ENCODE measurements around the gene KSR2.
A peak's percentile ranks its signal among the peaks of the same experiment; 100 is the strongest.

KSR2 gene

GRCh38 chr12:117564881-117565280 is 403.9 kb downstream of the KSR2 start:
- no peaks in the 10 kb centered on the region for H3K9me3 ChIP-seq (ENCODE audit: insufficient read depth, low read length)

GRCh38 chr12:117563706-117564105 is 405.1 kb downstream of the KSR2 start:
- no peaks in the 10 kb centered on the region for H3K79me2 ChIP-seq (ENCODE audit: low read length)
- H3K27ac ChIP-seq (ENCODE audit: low read length), result no peak overlapping the region
- no peak for TF ChIP-seq CTCF (IDR thresholded peaks at IDR 0.05; ENCODE audit: low read depth, low read length)
- TF ChIP-seq EZH2phosphoT487 (IDR thresholded peaks at IDR 0.05; ENCODE audit: low read depth), result no peak
- peaks cover 26% of the 10 kb centered on the region for H3K4me1 ChIP-seq (ENCODE audit: low read length)
- H3K4me2 ChIP-seq (ENCODE audit: low read length), result peak overlapping the region; percentile 26
- peaks cover 57% of the 10 kb centered on the region for H3K27me3 ChIP-seq (ENCODE audit: low read depth, low read length)
- H3K9me3 ChIP-seq (ENCODE audit: insufficient read depth, low read length), result no peaks in the 10 kb centered on the region
- H3K4me3 ChIP-seq (ENCODE audit: low read length), result no peak overlapping the region
- no peaks in the 10 kb centered on the region for H3K36me3 ChIP-seq (replicated peaks; ENCODE audit: low read depth, low read length)
- no peaks in the 10 kb centered on the region for H4K20me1 ChIP-seq (ENCODE audit: insufficient read depth, low read length)
- H3K9ac ChIP-seq (ENCODE audit: low read length), result no peak overlapping the region
- H2AFZ ChIP-seq (ENCODE audit: low read depth, low read length), result no peak overlapping the region

More at GRCh38 chr12:117564881-117565280, 403.9 kb downstream of the KSR2 start:
- H2AFZ ChIP-seq (ENCODE audit: low read depth, low read length), result no peak overlapping the region
- H3K36me3 ChIP-seq (replicated peaks; ENCODE audit: low read depth, low read length), result no peaks in the 10 kb centered on the region
- H3K4me2 ChIP-seq (ENCODE audit: low read length), result no peak overlapping the region
- H3K27ac ChIP-seq (ENCODE audit: low read length), result no peak overlapping the region
- H4K20me1 ChIP-seq (ENCODE audit: insufficient read depth, low read length), result no peaks in the 10 kb centered on the region
- H3K27me3 ChIP-seq (ENCODE audit: low read depth, low read length), result peaks cover 61% of the 10 kb centered on the region
- no peak overlapping the region for H3K4me3 ChIP-seq (ENCODE audit: low read length)
- no peak for TF ChIP-seq EZH2phosphoT487 (IDR thresholded peaks at IDR 0.05; ENCODE audit: low read depth)
- TF ChIP-seq CTCF (IDR thresholded peaks at IDR 0.05; ENCODE audit: low read depth, low read length), result no peak
- no peak overlapping the region for H3K9ac ChIP-seq (ENCODE audit: low read length)
- H3K4me1 ChIP-seq (ENCODE audit: low read length), result peaks cover 26% of the 10 kb centered on the region
- H3K79me2 ChIP-seq (ENCODE audit: low read length), result no peaks in the 10 kb centered on the region

- H3K27ac ChIP-seq (ENCODE audit: low read length), result no peak overlapping the region
- peaks cover 24% of the 10 kb centered on the region for H3K4me1 ChIP-seq (ENCODE audit: low read length)
- no peak for TF ChIP-seq CTCF (IDR thresholded peaks at IDR 0.05; ENCODE audit: low read depth, low read length)
- no peak for TF ChIP-seq EZH2phosphoT487 (IDR thresholded peaks at IDR 0.05; ENCODE audit: low read depth)
- H4K20me1 ChIP-seq (ENCODE audit: insufficient read depth, low read length), result no peaks in the 10 kb centered on the region
- no peak overlapping the region for H3K4me3 ChIP-seq (ENCODE audit: low read length)
- no peaks in the 10 kb centered on the region for H3K9me3 ChIP-seq (ENCODE audit: insufficient read depth, low read length)
- no peak overlapping the region for H3K9ac ChIP-seq (ENCODE audit: low read length)
- no peak overlapping the region for H2AFZ ChIP-seq (ENCODE audit: low read depth, low read length)
- H3K27me3 ChIP-seq (ENCODE audit: low read depth, low read length), result peaks cover 51% of the 10 kb centered on the region
- H3K36me3 ChIP-seq (replicated peaks; ENCODE audit: low read depth, low read length), result no peaks in the 10 kb centered on the region
- H3K79me2 ChIP-seq (ENCODE audit: low read length), result no peaks in the 10 kb centered on the region
- H3K4me2 ChIP-seq (ENCODE audit: low read length), result no peak overlapping the region
Measured at GRCh38 chr12:117563007-117563406, 405.8 kb downstream of the KSR2 start.

- Histone ChIP-seq H2AFZ (ENCODE audit: low read depth, low read length) (no peak overlapping the region), H4K20me1 (ENCODE audit: insufficient read depth, low read length) (no peaks in the 10 kb centered on the region), H3K9ac (ENCODE audit: low read length) (no peak overlapping the region), H3K27me3 (ENCODE audit: low read depth, low read length) (peaks cover 48% of the 10 kb centered on the region), H3K79me2 (ENCODE audit: low read length) (no peaks in the 10 kb centered on the region), H3K27ac (ENCODE audit: low read length) (no peak overlapping the region), H3K36me3 (replicated peaks; ENCODE audit: low read depth, low read length) (no peaks in the 10 kb centered on the region), H3K9me3 (ENCODE audit: insufficient read depth, low read length) (no peaks in the 10 kb centered on the region), H3K4me3 (ENCODE audit: low read length) (no peak overlapping the region), H3K4me2 (ENCODE audit: low read length) (no peak overlapping the region), H3K4me1 (ENCODE audit: low read length) (peaks cover 14% of the 10 kb centered on the region)
- no peak for TF ChIP-seq CTCF (IDR thresholded peaks at IDR 0.05; ENCODE audit: low read depth, low read length)
- TF ChIP-seq EZH2phosphoT487 (IDR thresholded peaks at IDR 0.05; ENCODE audit: low read depth), result no peak
Measured at GRCh38 chr12:117561990-117562389, 406.8 kb downstream of the KSR2 start.

Measured in OCI-LY3 (cell line).